ENCODE data around the gene GATA5.

The GATA5 gene

DNA sequence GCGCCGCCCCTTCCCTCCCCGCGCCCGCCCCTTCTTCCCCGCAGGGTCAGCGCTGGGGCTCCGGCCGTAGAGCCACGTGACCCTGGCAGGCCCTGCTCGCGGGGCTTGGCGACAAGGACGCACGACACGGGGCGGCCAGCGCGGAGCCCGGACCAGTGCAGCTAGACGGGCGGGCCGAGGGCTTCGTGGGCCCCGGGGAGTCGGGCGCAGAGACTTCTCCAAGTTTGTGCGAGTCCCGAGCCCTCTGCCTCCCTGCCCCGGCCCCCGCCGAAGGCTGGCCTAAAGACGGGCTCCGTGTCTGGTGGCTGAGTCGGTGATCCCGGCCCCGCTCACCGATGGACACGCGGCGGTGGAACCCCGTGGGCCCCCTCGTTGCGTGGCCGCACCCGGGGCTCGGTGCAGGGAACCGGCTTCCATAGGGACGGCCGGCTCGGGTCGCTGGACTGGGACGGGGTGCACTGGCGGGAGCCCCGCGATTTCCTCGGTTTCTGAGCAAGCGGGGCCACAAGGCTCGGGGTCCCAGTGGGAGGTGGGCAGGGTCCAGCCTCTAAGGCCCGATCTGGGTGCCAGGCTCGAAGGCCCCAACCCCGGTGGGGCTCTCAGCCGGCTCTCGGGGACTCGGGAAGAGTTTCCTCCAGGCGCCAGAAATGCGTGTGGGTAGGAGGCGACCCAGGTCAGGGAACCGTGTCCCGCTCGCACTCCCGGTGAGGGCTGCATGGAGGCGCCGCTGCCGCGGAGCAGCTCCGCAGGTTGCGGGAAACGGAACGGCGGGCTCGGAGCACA, 452 bp upstream of the GATA5 start:
- TF ChIP-seq, protein P1, sequence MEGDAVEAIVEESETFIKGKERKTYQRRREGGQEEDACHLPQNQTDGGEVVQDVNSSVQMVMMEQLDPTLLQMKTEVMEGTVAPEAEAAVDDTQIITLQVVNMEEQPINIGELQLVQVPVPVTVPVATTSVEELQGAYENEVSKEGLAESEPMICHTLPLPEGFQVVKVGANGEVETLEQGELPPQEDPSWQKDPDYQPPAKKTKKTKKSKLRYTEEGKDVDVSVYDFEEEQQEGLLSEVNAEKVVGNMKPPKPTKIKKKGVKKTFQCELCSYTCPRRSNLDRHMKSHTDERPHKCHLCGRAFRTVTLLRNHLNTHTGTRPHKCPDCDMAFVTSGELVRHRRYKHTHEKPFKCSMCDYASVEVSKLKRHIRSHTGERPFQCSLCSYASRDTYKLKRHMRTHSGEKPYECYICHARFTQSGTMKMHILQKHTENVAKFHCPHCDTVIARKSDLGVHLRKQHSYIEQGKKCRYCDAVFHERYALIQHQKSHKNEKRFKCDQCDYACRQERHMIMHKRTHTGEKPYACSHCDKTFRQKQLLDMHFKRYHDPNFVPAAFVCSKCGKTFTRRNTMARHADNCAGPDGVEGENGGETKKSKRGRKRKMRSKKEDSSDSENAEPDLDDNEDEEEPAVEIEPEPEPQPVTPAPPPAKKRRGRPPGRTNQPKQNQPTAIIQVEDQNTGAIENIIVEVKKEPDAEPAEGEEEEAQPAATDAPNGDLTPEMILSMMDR (IDR thresholded peaks at IDR 0.05; ENCODE audit: low read depth, low read length): no peak

GRCh38 chr20:62475027-62475771, 596 bp downstream of the GATA5 start:
- TF ChIP-seq, protein P1 (IDR thresholded peaks at IDR 0.05; ENCODE audit: low read depth, low read length): no peak
- no peak for DNase-seq (ENCODE audit: extremely low read depth, low read depth)

More for the DNA sequence above, 452 bp upstream of the GATA5 start:
- no peak for DNase-seq (ENCODE audit: extremely low read depth, low read depth)

DNA sequence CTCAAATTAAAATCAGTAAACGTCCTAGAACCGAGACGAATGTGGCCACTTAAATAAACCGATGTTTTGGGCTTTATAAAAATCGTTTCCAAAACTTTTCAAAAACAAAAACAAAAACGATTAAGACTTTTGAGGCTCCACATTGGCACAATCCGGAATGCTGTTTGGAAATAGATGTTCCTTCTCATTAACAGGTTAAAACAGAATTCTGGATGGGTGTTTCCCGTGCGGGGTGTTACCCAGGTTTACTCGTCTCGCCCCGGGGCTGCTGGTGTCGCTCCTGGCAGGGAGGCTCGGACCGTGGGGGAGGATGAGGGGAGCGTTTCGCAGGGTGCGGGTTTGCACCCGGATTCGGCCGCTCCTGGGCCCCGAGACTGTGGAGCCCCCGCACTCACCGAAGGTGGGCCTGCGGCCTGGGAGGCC, 1.2 kb downstream of the GATA5 start:
- TF ChIP-seq, protein P1 (IDR thresholded peaks at IDR 0.05; ENCODE audit: low read depth, low read length): no peak
- DNase-seq (ENCODE audit: extremely low read depth, low read depth): no peak

- TF ChIP-seq, protein P1 (IDR thresholded peaks at IDR 0.05; ENCODE audit: low read depth, low read length): no peak
- DNase-seq (ENCODE audit: extremely low read depth, low read depth): no peak
These were observed 1.8 kb downstream of the GATA5 start for GRCh38 chr20:62473717-62474603.

GRCh38 chr20:62472941-62473585, 2.7 kb downstream of the GATA5 start:
- DNase-seq (ENCODE audit: extremely low read depth, low read depth): no peak
- TF ChIP-seq, protein P1 (IDR thresholded peaks at IDR 0.05; ENCODE audit: low read depth, low read length): no peak

DNA sequence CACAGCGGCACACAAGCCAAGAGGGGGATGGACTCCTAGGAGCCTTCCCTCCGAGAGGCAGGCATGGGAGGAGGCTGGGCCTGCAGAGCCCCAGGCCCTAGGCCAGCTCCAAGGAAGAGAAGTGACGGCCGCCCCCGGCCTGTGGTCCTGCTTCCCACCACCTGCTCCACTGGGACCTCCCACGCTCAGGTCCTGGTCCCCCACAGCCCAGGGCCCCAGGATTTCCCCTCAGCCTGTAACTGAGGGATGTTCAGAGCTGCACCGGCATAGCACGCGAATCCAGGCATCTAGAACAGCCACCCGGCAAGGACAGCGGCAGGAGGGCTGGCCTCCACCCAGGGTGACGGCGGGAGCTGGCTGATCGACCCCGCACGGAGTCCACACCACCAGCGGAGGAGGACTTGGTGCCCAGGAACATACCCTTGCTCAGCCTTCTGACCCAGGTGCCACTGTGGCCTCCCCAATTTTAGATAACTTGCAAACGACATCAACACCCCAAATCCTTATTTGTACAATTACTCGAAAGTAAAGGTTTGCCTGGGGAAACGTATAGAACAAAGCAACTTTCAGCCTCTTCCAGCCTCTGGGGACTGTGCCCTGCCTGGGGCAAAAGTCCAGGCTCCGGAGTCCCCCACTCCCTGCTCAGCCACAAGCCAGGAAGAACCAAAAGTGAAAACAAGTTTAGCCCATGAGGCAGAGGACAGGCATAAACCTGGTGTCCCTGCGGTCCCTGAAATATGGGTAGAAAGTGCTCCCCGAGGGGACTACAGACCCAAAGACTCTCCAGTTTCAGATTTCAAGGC, 3.5 kb downstream of the GATA5 start:
- TF ChIP-seq, protein P1 (IDR thresholded peaks at IDR 0.05; ENCODE audit: low read depth, low read length): no peak

More for the DNA sequence above, 3.5 kb downstream of the GATA5 start:
- no peak for DNase-seq (ENCODE audit: extremely low read depth, low read depth)

Data from AG09319 (cell line).